SK-N-SH treated with all-trans-retinoic acid at 6 μM for 48 hours (cell line): ENCODE measurements around the gene FTO.
A peak's percentile ranks its signal among the peaks of the same experiment; 100 is the strongest.

Experiments
- ATAC-seq: fragments of 200-7000 bp; cut with Tn5 transposase; 3 replicates; pipeline ENCODE4 v1.9.1; 2020; ENCODE audit warnings: mild to moderate bottlenecking, moderate library complexity
- ARNTL ChIP-seq: fragments of 450-650 bp; formaldehyde crosslinking; IDR thresholded peaks from 2 replicates; pipeline ENCODE4 v1.5.0; 2020; ENCODE audit warnings: low read depth, mild to moderate bottlenecking, moderate library complexity, borderline replicate concordance
- BACH2 ChIP-seq: fragments of 250-450 bp; sonication (Bioruptor Pico); IDR thresholded peaks from 2 replicates; pipeline ENCODE4 v1.9.0; 2021; ENCODE audit warnings: mild to moderate bottlenecking, borderline replicate concordance
- CREB5 ChIP-seq: fragments of 250-450 bp; sonication (Bioruptor Pico); IDR thresholded peaks from 2 replicates; pipeline ENCODE4 v1.5.1; 2020; ENCODE audit warnings: low read depth, mild to moderate bottlenecking, moderate library complexity
- CSRNP3 ChIP-seq: fragments of 250-450 bp; sonication (Bioruptor Pico); IDR thresholded peaks from 2 replicates; pipeline ENCODE4 v1.5.1; 2021; ENCODE audit warnings: mild to moderate bottlenecking, moderate library complexity
- ESRRG ChIP-seq: fragments of 250-450 bp; sonication (Bioruptor Pico); IDR thresholded peaks from 2 replicates; pipeline ENCODE4 v1.6.1; 2021; ENCODE audit warnings: mild to moderate bottlenecking
- GLIS3 ChIP-seq: fragments of 250-450 bp; sonication (Bioruptor Pico); IDR thresholded peaks from 2 replicates; pipeline ENCODE4 v1.5.0; 2020; ENCODE audit warnings: mild to moderate bottlenecking, moderate library complexity
- ISL1 ChIP-seq: fragments of 250-450 bp; sonication (Bioruptor Pico); IDR thresholded peaks from 2 replicates; pipeline ENCODE4 v2.1.2; 2022; ENCODE audit warnings: mild to moderate bottlenecking, moderate library complexity
- OSR1 ChIP-seq: fragments of 250-450 bp; sonication (Bioruptor Pico); IDR thresholded peaks from 2 replicates; pipeline ENCODE4 v1.8.0; 2022; ENCODE audit warnings: moderate library complexity, mild to moderate bottlenecking, inconsistent platforms
- PATZ1 ChIP-seq: fragments of 250-450 bp; sonication (Bioruptor Pico); IDR thresholded peaks from 2 replicates; pipeline ENCODE4 v1.8.0; 2020; ENCODE audit warnings: mild to moderate bottlenecking, moderate library complexity, borderline replicate concordance
- POU6F1 ChIP-seq: fragments of 250-450 bp; sonication (Bioruptor Pico); IDR thresholded peaks from 2 replicates; pipeline ENCODE4 v1.8.0; 2021; ENCODE audit warnings: low read depth, mild to moderate bottlenecking, moderate library complexity, borderline replicate concordance
- PPARA ChIP-seq: fragments of 250-450 bp; sonication (Bioruptor Pico); IDR thresholded peaks from 2 replicates; pipeline ENCODE4 v1.5.0; 2020; ENCODE audit warnings: mild to moderate bottlenecking, borderline replicate concordance
- RARB ChIP-seq: fragments of 250-450 bp; sonication (Bioruptor Pico); IDR thresholded peaks from 2 replicates; pipeline ENCODE4 v1.8.0; 2021; ENCODE audit warnings: mild to moderate bottlenecking, moderate library complexity
- SNAI2 ChIP-seq: fragments of 250-450 bp; sonication (Bioruptor Pico); IDR thresholded peaks from 2 replicates; pipeline ENCODE4 v1.5.0; 2020; ENCODE audit warnings: mild to moderate bottlenecking, moderate library complexity
- TCF4 ChIP-seq: fragments of 250-450 bp; sonication (Bioruptor Pico); IDR thresholded peaks from 2 replicates; pipeline ENCODE4 v1.8.0; 2021; ENCODE audit warnings: mild to moderate bottlenecking, moderate library complexity, borderline replicate concordance
- TOX ChIP-seq: fragments of 250-450 bp; sonication (Bioruptor Pico); IDR thresholded peaks from 2 replicates; pipeline ENCODE4 v1.8.0; 2021; ENCODE audit warnings: mild to moderate bottlenecking, moderate library complexity, borderline replicate concordance
- TSHZ2 ChIP-seq: fragments of 250-450 bp; sonication (Bioruptor Pico); IDR thresholded peaks from 2 replicates; pipeline ENCODE4 v1.5.0; 2020; ENCODE audit warnings: mild to moderate bottlenecking, moderate library complexity
- ZC3H10 ChIP-seq: fragments of 250-450 bp; sonication (Bioruptor Pico); IDR thresholded peaks from 2 replicates; pipeline ENCODE4 v1.5.1; 2021; ENCODE audit warnings: mild to moderate bottlenecking, moderate library complexity
- ZFP3 ChIP-seq: fragments of 250-450 bp; sonication (Bioruptor Pico); IDR thresholded peaks from 2 replicates; pipeline ENCODE4 v1.5.0; 2020; ENCODE audit warnings: mild to moderate bottlenecking, moderate library complexity
- ZFP30 ChIP-seq: fragments of 450-650 bp; formaldehyde crosslinking; IDR thresholded peaks from 2 replicates; pipeline ENCODE4 v1.5.0; 2022; ENCODE audit warnings: mild to moderate bottlenecking, moderate library complexity
- ZNF70 ChIP-seq: fragments of 450-650 bp; formaldehyde crosslinking; IDR thresholded peaks from 2 replicates; pipeline ENCODE4 v1.5.0; 2020; ENCODE audit warnings: mild to moderate bottlenecking, moderate library complexity

FTO gene

GRCh38 chr16:53814801-53815200 is 110.8 kb downstream of the FTO start (continued):
- TF ChIP-seq ZFP30 (CRISPR knock-in tag) (no peak), ISL1 (CRISPR knock-in tag) (no peak), ESRRG (CRISPR knock-in tag) (no peak), PATZ1 (no peak), ARNTL (no peak), GLIS3 (CRISPR knock-in tag) (no peak)

- no peak for ATAC-seq
- TF ChIP-seq CREB5 (CRISPR knock-in tag) (no peak), OSR1 (CRISPR knock-in tag) (no peak), ZFP3 (CRISPR knock-in tag) (no peak), RARB (CRISPR knock-in tag) (no peak), TSHZ2 (CRISPR knock-in tag) (no peak), GLIS3 (CRISPR knock-in tag) (no peak), PPARA (CRISPR knock-in tag) (no peak), ARNTL (no peak)
- TF ChIP-seq, all 23 proteins: peak for 0
These were observed 112.4 kb downstream of the FTO start for GRCh38 chr16:53816211-53816836.

GRCh38 chr16:53817117-53817755 is 113.3 kb downstream of the FTO start:
- peak; percentile 84 for ATAC-seq
- no peak for TF ChIP-seq POU6F1 (CRISPR knock-in tag)
- no peak for TF ChIP-seq PATZ1
- TF ChIP-seq ESRRG (CRISPR knock-in tag): no peak
- TF ChIP-seq SNAI2 (CRISPR knock-in tag): no peak
- no peak for TF ChIP-seq TCF4
- no peak for TF ChIP-seq OSR1 (CRISPR knock-in tag)
- TF ChIP-seq RARB (CRISPR knock-in tag): no peak
- TF ChIP-seq ZNF70: no peak
- TF ChIP-seq ZC3H10 (CRISPR knock-in tag): no peak
- TF ChIP-seq TSHZ2 (CRISPR knock-in tag): no peak
- TF ChIP-seq TOX (CRISPR knock-in tag): no peak
- no peak for TF ChIP-seq CSRNP3 (CRISPR knock-in tag)
- no peak for TF ChIP-seq ARNTL
- no peak for TF ChIP-seq BACH2
